Mucosa of descending colon (tissue), 3 donors: Measurements from ENCODE around the gene JAZF1. TPM values are rescaled to one million over a fixed set of nuclear protein-coding genes. Genes with fewer than 3 reads are reported as not detected.

ENCODE experiments used
- ATAC-seq: fragments of 200-7000 bp; cut with Tn5 transposase; one replicate; pipeline ENCODE4 v1.9.1; 2020; ENCODE audit warnings: mild to moderate bottlenecking, moderate library complexity
- DNase-seq, 3 donors: peaks; one replicate each; pipeline ENCODE4 v3.0.0-alpha.2; 2020
- H3K36me3 ChIP-seq: fragments of 200-600 bp; one replicate; pipeline ENCODE4 v1.8.0; 2021; ENCODE audit warnings: low read depth, mild to moderate bottlenecking
- H3K4me1 ChIP-seq: fragments of 200-600 bp; one replicate; pipeline ENCODE4 v1.8.0; 2021; ENCODE audit warnings: low read depth, mild to moderate bottlenecking
- H3K4me3 ChIP-seq: fragments of 200-600 bp; one replicate; pipeline ENCODE4 v1.8.0; 2021; ENCODE audit warnings: mild to moderate bottlenecking
- H3K9me3 ChIP-seq: fragments of 200-600 bp; one replicate; pipeline ENCODE4 v1.8.0; 2021; ENCODE audit warnings: mild to moderate bottlenecking
- intact Hi-C, 2 donors: fragments of 100-400 bp; cut with DNase I in 1 of 2; cut with micrococcal nuclease in 1 of 2; formaldehyde crosslinking; loops; one replicate each; pipeline versions ENCODE4 v1.11.0 to v1.11.1; 2022; cut with DNase I, micrococcal nuclease
- total RNA-seq, 3 donors: library from RNA; stranded (reverse); fragmentation: NEBNext Ultra II Directional in 2 of 3; extraction: Animal tissue kit (Norgen Biotek cat#: 25700) in 2 of 3; gene quantifications; one replicate each; pipeline versions ENCODE4 v1.2.1 to v1.2.4, GENCODE V29; 2021 to 2023
- TF ChIP-seq, protein P1 (sequence below): fragments of 200-600 bp; IDR thresholded peaks from one replicate; pipeline ENCODE4 v1.8.0; 2022; ENCODE audit warnings: antibody characterized with exemption, mild to moderate bottlenecking
- donor health status: DM: no; HTN: no; CAD: no; lungs with moderate emphysema.
- donor health status: DM: no; HTN: no; CAD: no.
- donor health status: DM: no; HTN: yes; CAD: no.

Gene JAZF1
- total RNA-seq, 3 donors from 2014 or later = 4.9 to 68.4 (median 6.4) TPM

DNA sequence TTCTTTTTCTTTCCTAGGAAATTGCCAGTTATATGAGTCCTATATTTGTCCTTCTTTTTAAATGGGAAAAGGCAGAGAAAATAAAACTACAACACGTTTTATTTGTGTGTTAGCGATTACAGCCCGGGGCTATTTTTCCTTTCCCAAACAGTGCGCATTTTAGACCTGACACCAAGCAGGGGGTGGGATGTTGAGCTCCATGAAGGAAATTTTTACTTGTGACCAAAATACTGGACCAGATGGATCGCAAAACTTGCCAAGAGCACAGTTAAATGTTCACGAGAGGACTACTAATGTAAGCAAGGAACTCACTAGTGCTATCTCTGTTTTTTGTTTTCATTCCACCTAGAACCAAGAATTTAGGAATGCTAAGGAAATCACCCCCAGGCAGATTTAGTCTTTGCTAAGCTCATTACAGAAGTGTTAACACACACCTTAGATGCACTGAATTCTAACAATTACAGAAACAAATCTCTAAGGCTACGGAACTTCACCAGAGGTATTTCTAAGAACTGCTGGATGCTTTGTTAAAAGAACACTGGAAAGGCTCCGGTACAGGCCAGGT lies 114.8 kb downstream of the JAZF1 start:
- intact Hi-C loops = no loop called here
- H3K4me3 ChIP-seq = no peak overlapping the region
- no peaks in the 10 kb centered on the region for H3K36me3 ChIP-seq
- no peaks in the 10 kb centered on the region for H3K9me3 ChIP-seq
- DNase-seq = no peak
- TF ChIP-seq, protein P1, sequence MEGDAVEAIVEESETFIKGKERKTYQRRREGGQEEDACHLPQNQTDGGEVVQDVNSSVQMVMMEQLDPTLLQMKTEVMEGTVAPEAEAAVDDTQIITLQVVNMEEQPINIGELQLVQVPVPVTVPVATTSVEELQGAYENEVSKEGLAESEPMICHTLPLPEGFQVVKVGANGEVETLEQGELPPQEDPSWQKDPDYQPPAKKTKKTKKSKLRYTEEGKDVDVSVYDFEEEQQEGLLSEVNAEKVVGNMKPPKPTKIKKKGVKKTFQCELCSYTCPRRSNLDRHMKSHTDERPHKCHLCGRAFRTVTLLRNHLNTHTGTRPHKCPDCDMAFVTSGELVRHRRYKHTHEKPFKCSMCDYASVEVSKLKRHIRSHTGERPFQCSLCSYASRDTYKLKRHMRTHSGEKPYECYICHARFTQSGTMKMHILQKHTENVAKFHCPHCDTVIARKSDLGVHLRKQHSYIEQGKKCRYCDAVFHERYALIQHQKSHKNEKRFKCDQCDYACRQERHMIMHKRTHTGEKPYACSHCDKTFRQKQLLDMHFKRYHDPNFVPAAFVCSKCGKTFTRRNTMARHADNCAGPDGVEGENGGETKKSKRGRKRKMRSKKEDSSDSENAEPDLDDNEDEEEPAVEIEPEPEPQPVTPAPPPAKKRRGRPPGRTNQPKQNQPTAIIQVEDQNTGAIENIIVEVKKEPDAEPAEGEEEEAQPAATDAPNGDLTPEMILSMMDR = no peak
- H3K4me1 ChIP-seq = no peaks in the 10 kb centered on the region
- no peak for ATAC-seq

DNA sequence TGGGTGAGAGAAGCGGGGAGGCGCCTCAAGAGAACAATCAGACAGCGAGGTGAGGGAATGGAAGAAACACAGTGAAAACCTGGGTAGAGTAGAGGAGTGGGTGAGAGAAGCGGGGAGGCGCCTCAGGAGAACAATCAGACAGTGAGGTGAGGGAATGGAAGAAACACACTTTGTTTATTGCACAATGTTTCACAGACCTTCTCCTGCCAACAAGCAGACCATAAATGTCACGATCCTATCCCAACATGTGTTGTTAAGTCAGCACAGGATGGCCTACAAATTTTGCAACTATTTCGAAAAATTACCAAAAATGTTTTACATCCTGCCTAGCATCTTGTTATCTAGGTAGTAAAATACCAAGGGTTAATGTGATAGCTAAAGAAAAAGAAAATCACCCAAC lies 115.3 kb downstream of the JAZF1 start:
- Histone ChIP-seq H3K4me1 (no peaks in the 10 kb centered on the region), H3K4me3 (no peak overlapping the region), H3K36me3 (no peaks in the 10 kb centered on the region), H3K9me3 (no peaks in the 10 kb centered on the region)
- DNase-seq = no peak
- intact Hi-C loops = no loop called here
- no peak for ATAC-seq
- TF ChIP-seq, protein P1 = no peak

GRCh38 chr7:28064437-28064836 lies 116.2 kb downstream of the JAZF1 start:
- no peak for ATAC-seq
- Histone ChIP-seq H3K9me3 (no peaks in the 10 kb centered on the region), H3K4me1 (no peaks in the 10 kb centered on the region), H3K4me3 (no peak overlapping the region), H3K36me3 (no peaks in the 10 kb centered on the region)
- DNase-seq = no peak
- intact Hi-C loops = no loop called here
- TF ChIP-seq, protein P1 = no peak

- intact Hi-C loops = no loop called here
- H3K36me3 ChIP-seq = no peaks in the 10 kb centered on the region
- H3K4me1 ChIP-seq = no peaks in the 10 kb centered on the region
- ATAC-seq (peak; percentile 89), DNase-seq (peak in 2 of 3 donors; percentile 80 to 89)
- no peak overlapping the region for H3K4me3 ChIP-seq
- TF ChIP-seq, protein P1 = peak; percentile 37
- no peaks in the 10 kb centered on the region for H3K9me3 ChIP-seq
Measured at GRCh38 chr7:28062197-28062991, 118.2 kb downstream of the JAZF1 start.

DNA sequence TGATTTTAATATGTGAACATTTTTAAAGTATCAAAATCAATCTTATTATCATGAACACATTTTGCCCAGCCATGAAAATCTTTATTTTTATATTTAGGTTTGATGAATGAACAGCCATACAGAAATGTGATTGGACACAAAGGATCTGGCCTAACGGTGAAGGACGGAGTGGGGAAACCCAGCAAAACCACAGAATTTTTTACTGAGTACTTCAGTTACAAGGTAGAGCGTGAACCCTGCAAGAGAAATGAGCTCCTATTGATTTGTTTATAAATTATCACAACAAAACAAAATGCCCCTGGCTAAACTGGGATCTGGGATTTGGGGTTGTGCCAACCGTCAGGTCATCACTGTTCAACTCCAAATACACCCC lies 118.8 kb downstream of the JAZF1 start:
- DNase-seq (no peak), ATAC-seq (no peak)
- no peak overlapping the region for H3K4me3 ChIP-seq
- no peaks in the 10 kb centered on the region for H3K4me1 ChIP-seq
- intact Hi-C loops = no loop called here
- no peaks in the 10 kb centered on the region for H3K36me3 ChIP-seq
- no peaks in the 10 kb centered on the region for H3K9me3 ChIP-seq
- TF ChIP-seq, protein P1 = no peak
